Glutamatergic neuron (in vitro differentiated cells): Measurements from ENCODE around the gene FMOD. TPM values are rescaled to one million over a fixed set of nuclear protein-coding genes. Genes with fewer than 3 reads are reported as not detected.
A peak's percentile ranks its signal among the peaks of the same experiment; 100 is the strongest.

Source experiments
- DNase-seq: peaks from one replicate; pipeline ENCODE4 v3.0.0; 2022
- H3K27ac Mint-ChIP-seq: one replicate; pipeline ENCODE4 v1.8.0; 2020; ENCODE audit warnings: mild to moderate bottlenecking, mixed read lengths, inconsistent platforms; ENCODE audit not compliant: unreplicated experiment
- H3K27me3 Mint-ChIP-seq: one replicate; pipeline ENCODE4 v1.8.0; 2020; ENCODE audit warnings: mild to moderate bottlenecking, moderate library complexity, mixed read lengths, inconsistent platforms; ENCODE audit not compliant: unreplicated experiment
- H3K36me3 Mint-ChIP-seq: one replicate; pipeline ENCODE4 v1.8.0; 2020; ENCODE audit warnings: mild to moderate bottlenecking, mixed read lengths, inconsistent platforms; ENCODE audit not compliant: unreplicated experiment
- H3K4me1 Mint-ChIP-seq: one replicate; pipeline ENCODE4 v1.8.0; 2020; ENCODE audit warnings: mild to moderate bottlenecking, low read depth, mixed read lengths, inconsistent platforms; ENCODE audit not compliant: unreplicated experiment
- H3K4me3 Mint-ChIP-seq: one replicate; pipeline ENCODE4 v1.8.0; 2020; ENCODE audit warnings: mild to moderate bottlenecking, mixed read lengths, inconsistent platforms; ENCODE audit not compliant: unreplicated experiment
- H3K9me3 Mint-ChIP-seq: one replicate; pipeline ENCODE4 v1.8.0; 2020; ENCODE audit warnings: mild to moderate bottlenecking, moderate library complexity, mixed read lengths, inconsistent platforms; ENCODE audit not compliant: unreplicated experiment
- total RNA-seq: library from RNA; stranded (reverse); fragmentation: NEBNext Ultra II Directional; extraction: Animal tissue kit (Norgen Biotek cat#: 25700); gene quantifications from one replicate; pipeline ENCODE4 v1.2.1, GENCODE V29; 2021; ENCODE audit not compliant: unreplicated experiment
- TF ChIP-seq, protein P1 (sequence below): fragments of 200-600 bp; sonication (generic); IDR thresholded peaks from one replicate; pipeline ENCODE4 v1.5.0; 2021; ENCODE audit not compliant: partially characterized antibody, unreplicated experiment

FMOD gene
- total RNA-seq, 1 donor from 2014 or later, result not detected

DNA sequence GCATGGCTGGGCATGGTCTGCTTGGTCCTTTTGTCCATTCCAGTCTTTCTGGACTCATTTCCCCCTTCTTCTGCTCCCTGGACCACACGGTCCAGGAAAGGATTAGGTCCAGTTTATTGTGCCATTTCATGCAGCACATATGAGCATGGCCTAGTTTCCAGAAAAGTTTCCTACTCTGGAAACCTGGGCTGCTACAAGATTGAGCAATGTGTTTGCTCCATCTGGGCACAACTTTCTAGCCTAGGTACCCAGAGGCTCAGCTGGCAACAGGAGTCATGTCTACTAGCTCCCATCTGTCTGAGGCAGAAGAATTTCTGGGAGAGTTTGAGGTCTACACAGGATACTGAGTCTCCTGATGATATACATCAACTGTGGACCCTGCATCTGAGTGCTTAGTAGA is 14.8 kb downstream of the FMOD start:
- H3K27me3 Mint-ChIP-seq, result no peaks in the 10 kb centered on the region
- no peak overlapping the region for H3K27ac Mint-ChIP-seq
- no peaks in the 10 kb centered on the region for H3K9me3 Mint-ChIP-seq
- H3K4me1 Mint-ChIP-seq, result peaks cover 25% of the 10 kb centered on the region
- DNase-seq, result no peak
- TF ChIP-seq, protein P1, sequence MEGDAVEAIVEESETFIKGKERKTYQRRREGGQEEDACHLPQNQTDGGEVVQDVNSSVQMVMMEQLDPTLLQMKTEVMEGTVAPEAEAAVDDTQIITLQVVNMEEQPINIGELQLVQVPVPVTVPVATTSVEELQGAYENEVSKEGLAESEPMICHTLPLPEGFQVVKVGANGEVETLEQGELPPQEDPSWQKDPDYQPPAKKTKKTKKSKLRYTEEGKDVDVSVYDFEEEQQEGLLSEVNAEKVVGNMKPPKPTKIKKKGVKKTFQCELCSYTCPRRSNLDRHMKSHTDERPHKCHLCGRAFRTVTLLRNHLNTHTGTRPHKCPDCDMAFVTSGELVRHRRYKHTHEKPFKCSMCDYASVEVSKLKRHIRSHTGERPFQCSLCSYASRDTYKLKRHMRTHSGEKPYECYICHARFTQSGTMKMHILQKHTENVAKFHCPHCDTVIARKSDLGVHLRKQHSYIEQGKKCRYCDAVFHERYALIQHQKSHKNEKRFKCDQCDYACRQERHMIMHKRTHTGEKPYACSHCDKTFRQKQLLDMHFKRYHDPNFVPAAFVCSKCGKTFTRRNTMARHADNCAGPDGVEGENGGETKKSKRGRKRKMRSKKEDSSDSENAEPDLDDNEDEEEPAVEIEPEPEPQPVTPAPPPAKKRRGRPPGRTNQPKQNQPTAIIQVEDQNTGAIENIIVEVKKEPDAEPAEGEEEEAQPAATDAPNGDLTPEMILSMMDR, result no peak
- no peaks in the 10 kb centered on the region for H3K36me3 Mint-ChIP-seq
- no peak overlapping the region for H3K4me3 Mint-ChIP-seq

DNA sequence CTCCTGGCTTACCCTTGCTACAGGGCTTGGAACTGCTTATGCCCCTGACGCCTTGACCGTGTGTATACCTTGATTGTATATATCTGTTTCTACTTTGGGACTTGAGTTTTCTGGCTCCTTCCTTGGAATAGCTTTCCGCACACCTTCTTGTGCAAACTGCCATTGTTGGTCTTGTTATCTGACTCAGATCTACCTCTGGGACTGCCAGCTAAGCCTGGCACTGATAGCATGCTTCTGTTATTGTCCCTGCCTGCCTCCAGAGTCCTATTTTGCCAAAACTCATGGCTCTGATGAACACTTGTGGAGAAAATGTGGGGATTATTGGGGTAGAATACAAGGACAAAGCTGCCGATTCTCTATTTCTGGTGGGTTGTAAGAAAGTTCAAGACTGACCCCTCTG is 15.4 kb downstream of the FMOD start:
- TF ChIP-seq, protein P1, result no peak
- Mint-ChIP-seq H3K4me3 (no peak overlapping the region), H3K27me3 (no peaks in the 10 kb centered on the region), H3K27ac (no peak overlapping the region), H3K4me1 (peaks cover 25% of the 10 kb centered on the region), H3K36me3 (no peaks in the 10 kb centered on the region), H3K9me3 (no peaks in the 10 kb centered on the region)
- DNase-seq, result no peak

GRCh38 chr1:203331224-203331623 is 19.7 kb downstream of the FMOD start:
- Mint-ChIP-seq H3K27ac (no peak overlapping the region), H3K4me3 (no peak overlapping the region)

GRCh38 chr1:203328714-203329122 is 22.2 kb downstream of the FMOD start:
- Mint-ChIP-seq H3K36me3 (no peaks in the 10 kb centered on the region), H3K27ac (peak overlapping the region; percentile 97), H3K4me3 (peak overlapping the region; percentile 94), H3K4me1 (peaks cover 44% of the 10 kb centered on the region), H3K27me3 (peaks cover 15% of the 10 kb centered on the region), H3K9me3 (peaks cover 11% of the 10 kb centered on the region)
- TF ChIP-seq, protein P1, result no peak
- DNase-seq, result no peak

More at GRCh38 chr1:203331224-203331623, 19.7 kb downstream of the FMOD start:
- DNase-seq, result no peak
- Mint-ChIP-seq H3K4me1 (peaks cover 30% of the 10 kb centered on the region), H3K36me3 (no peaks in the 10 kb centered on the region), H3K27me3 (peaks cover 4% of the 10 kb centered on the region), H3K9me3 (peaks cover 4% of the 10 kb centered on the region)
- TF ChIP-seq, protein P1, result no peak

- Mint-ChIP-seq H3K36me3 (no peaks in the 10 kb centered on the region), H3K27me3 (peaks cover 15% of the 10 kb centered on the region), H3K4me1 (peaks cover 52% of the 10 kb centered on the region), H3K27ac (peak overlapping the region; percentile 97), H3K9me3 (peaks cover 11% of the 10 kb centered on the region), H3K4me3 (peak overlapping the region; percentile 94)
- peak; percentile 47 for DNase-seq
- TF ChIP-seq, protein P1, result no peak
Measured at GRCh38 chr1:203327684-203328457, 23.1 kb downstream of the FMOD start.
